K562 (cell line): ENCODE measurements around the gene TMC8. TPM values are rescaled to one million over a fixed set of nuclear protein-coding genes. Genes with fewer than 3 reads are reported as not detected.
A peak's percentile ranks its signal among the peaks of the same experiment; 100 is the strongest.

Source experiments
- ATAC-seq: fragments of 200-7000 bp; cut with Tn5 transposase; 3 replicates; pipeline ENCODE4 v1.9.1; 2020; ENCODE audit warnings: moderate library complexity
- BruUV-seq: library from RNA; stranded (reverse); fragments of 400-500 nt; replicated peaks from 2 replicates; lab custom pipeline; 2021; lab: Mats Ljungman, UMichigan
- CTCF ChIA-PET: fragments of 300-600 bp; formaldehyde crosslinking; extraction: SDS; loops from one replicate; lab custom pipeline; 2021; ENCODE audit warnings: low intra/inter-chr PET ratio; lab: Yijun Ruan, JAX
- POLR2A ChIA-PET: fragments of 300-600, 350-650 bp; sonication (Branson Sonifier 250); formaldehyde crosslinking; extraction: SDS; loops from one replicate; lab custom pipeline; 2021; ENCODE audit warnings: antibody characterized with exemption, inconsistent platforms; lab: Yijun Ruan, JAX
- DNase-seq, 4 experiments: peaks; one replicate each; pipeline versions ENCODE4 v3.0.0 to v3.0.0-alpha.2; 2011 to 2018; ENCODE audit warnings: low spot score in 3 of 4, mixed read lengths in 3 of 4; ENCODE audit errors: extremely low read depth in 1 of 4
- FAIRE-seq: peaks from 2 replicates; lab custom pipeline; 2011; peaks lifted over from hg19 to GRCh38; lab: Jason Lieb, UNC
- H2AFZ ChIP-seq: 2 replicates; pipeline ENCODE4 v1.6.0; 2011; ENCODE audit warnings: low read depth, low read length, control low read depth, inconsistent platforms
- H3K27ac ChIP-seq: fragments of 200-600 bp; 3 replicates; pipeline ENCODE4 v1.8.0; 2011; ENCODE audit warnings: low read depth, mild to moderate bottlenecking, control low read depth, inconsistent platforms, low read length, moderate library complexity, mixed read lengths; ENCODE audit errors: extremely low read depth
- H3K27me3 ChIP-seq, 2 experiments: fragments of 300-600 bp in 1 of 2; 2 replicates in 1 of 2; 3 replicates in 1 of 2; pipeline versions ENCODE4 v1.6.0 to v1.8.0; 2011; ENCODE audit warnings: inconsistent platforms in 2 of 2, low read length in 2 of 2, mild to moderate bottlenecking in 1 of 2, mixed read lengths in 1 of 2, moderate library complexity in 1 of 2; ENCODE audit not compliant: control insufficient read depth in 2 of 2, insufficient read depth in 2 of 2
- H3K36me3 ChIP-seq: fragments of 300-600 bp; 3 replicates; pipeline ENCODE4 v1.8.0; 2011; ENCODE audit warnings: mild to moderate bottlenecking, low read length, inconsistent platforms; ENCODE audit not compliant: control insufficient read depth, insufficient read depth
- H3K4me1 ChIP-seq, 2 experiments: fragments of 200-600 bp in 1 of 2; replicated peaks in 1 of 2; 2 replicates in 1 of 2; 3 replicates in 1 of 2; pipeline versions ENCODE4 v1.5.1 to v1.8.0; 2011; ENCODE audit warnings: inconsistent platforms in 2 of 2, low read length in 2 of 2, mild to moderate bottlenecking in 1 of 2, mixed read lengths in 1 of 2, moderate library complexity in 1 of 2; ENCODE audit not compliant: control insufficient read depth in 2 of 2, insufficient read depth in 2 of 2
- H3K4me2 ChIP-seq: 2 replicates; pipeline ENCODE4 v1.6.1; 2011; ENCODE audit warnings: low read length, control low read depth, inconsistent platforms, mixed read lengths; ENCODE audit not compliant: insufficient read depth
- H3K4me3 ChIP-seq: fragments of 200-600 bp; sonication (generic), shearing (Covaris generic); 2 replicates; pipeline ENCODE4 v1.5.1; 2016; ENCODE audit warnings: control low read depth, inconsistent platforms
- H3K79me2 ChIP-seq: fragments of 200-600 bp; 3 replicates; pipeline ENCODE4 v1.8.0; 2011; ENCODE audit warnings: low read length, inconsistent platforms; ENCODE audit not compliant: control insufficient read depth, insufficient read depth
- H3K9ac ChIP-seq, 2 experiments: 2 replicates each; pipeline versions ENCODE4 v1.6.0 to v1.6.1; 2011; ENCODE audit warnings: low read depth in 2 of 2, low read length in 2 of 2, control low read depth in 1 of 2, inconsistent platforms in 1 of 2, mild to moderate bottlenecking in 1 of 2, mixed read lengths in 1 of 2; ENCODE audit not compliant: insufficient read depth in 1 of 2
- H3K9me1 ChIP-seq: one replicate; pipeline ENCODE4 v1.6.0; 2011; ENCODE audit warnings: inconsistent platforms, mild to moderate bottlenecking, low read length, moderate library complexity; ENCODE audit not compliant: control insufficient read depth, insufficient read depth
- H3K9me3 ChIP-seq: replicated peaks from 2 replicates; pipeline ENCODE4 v1.5.1; 2011; ENCODE audit warnings: low read depth, low read length, inconsistent platforms; ENCODE audit not compliant: control insufficient read depth, insufficient read depth
- H4K20me1 ChIP-seq: replicated peaks from 2 replicates; pipeline ENCODE4 v1.6.1; 2011; ENCODE audit warnings: low read length, inconsistent platforms, mixed read lengths; ENCODE audit not compliant: control insufficient read depth, insufficient read depth
- FOXK2 ChIP-seq, 2 experiments: fragments of 450-650 bp; IDR thresholded peaks in 1 of 2; conservative IDR thresholded peaks in 1 of 2; 2 replicates each; pipeline ENCODE4 v1.6.1; 2016; ENCODE audit warnings: low read depth in 2 of 2, mild to moderate bottlenecking in 1 of 2
- KDM1A ChIP-seq, 2 experiments: fragments of 450-650 bp; IDR thresholded peaks; 2 replicates each; pipeline ENCODE4 v1.6.1; 2016; ENCODE audit warnings: mild to moderate bottlenecking in 2 of 2
- LARP7 ChIP-seq: fragments of 450-650 bp; IDR thresholded peaks from 2 replicates; pipeline ENCODE4 v1.6.1; 2016
- SP1 ChIP-seq: sonication (generic); formaldehyde crosslinking; IDR thresholded peaks from 2 replicates; pipeline ENCODE4 v1.8.1; 2022; ENCODE audit warnings: mild to moderate bottlenecking, missing genetic modification reagents
- YY1 ChIP-seq, 3 experiments: IDR thresholded peaks; 2 replicates each; pipeline ENCODE4 v1.6.1; 2011; ENCODE audit warnings: low read length in 2 of 3, mild to moderate bottlenecking in 2 of 3, moderate library complexity in 2 of 3, borderline replicate concordance in 1 of 3, control low read depth in 1 of 3, low read depth in 1 of 3; ENCODE audit not compliant: insufficient read depth in 3 of 3, insufficient replicate concordance in 2 of 3, control insufficient read depth in 1 of 3, insufficient read length in 1 of 3; ENCODE audit errors: extremely low read depth in 1 of 3
- ZFX ChIP-seq: sonication (generic); formaldehyde crosslinking; IDR thresholded peaks from 2 replicates; pipeline ENCODE4 v1.8.0; 2022; ENCODE audit warnings: mild to moderate bottlenecking, missing genetic modification reagents, moderate library complexity
- ZNF274 ChIP-seq: IDR thresholded peaks from 2 replicates; pipeline ENCODE4 v1.6.1; 2011; ENCODE audit warnings: low read depth, mild to moderate bottlenecking, low read length, moderate library complexity, borderline replicate concordance
- ZNF644 ChIP-seq: fragments of 200-800 bp; sonication (Bioruptor generic); IDR thresholded peaks from 2 replicates; pipeline ENCODE4 v1.6.1; 2016; ENCODE audit warnings: low read depth, missing genetic modification characterization, missing compliant biosample characterization
- ZNF695 ChIP-seq: fragments of 450-650 bp; formaldehyde crosslinking; IDR thresholded peaks from 2 replicates; pipeline ENCODE4 v1.4.0; 2020; ENCODE audit warnings: mild to moderate bottlenecking, moderate library complexity
- WGBS: fragments of 100-300 bp; shearing (Covaris generic); methylation state at CpG from one replicate; pipeline ENCODE4 v1.1.6; 2016; ENCODE audit warnings: low coverage, mixed read lengths; ENCODE audit not compliant: insufficient coverage; ENCODE audit errors: missing lambda C conversion rate; 5-methylcytosine and 5-hydroxymethylcytosine counted together
- in situ Hi-C: fragments of 300-500 bp; cut with MboI; formaldehyde crosslinking; loops from 4 replicates; pipeline ENCODE4 v1.15.0; 2018; ENCODE audit warnings: inconsistent platforms, mixed read lengths
- intact Hi-C: fragments of 100-400 bp; cut with micrococcal nuclease; formaldehyde crosslinking; loops from 2 replicates; pipeline ENCODE4 v1.14.2; 2022
- polyA plus RNA-seq, 8 experiments: library from polyadenylated mRNA; depleted of rRNA in 4 of 8; stranded (reverse) in 5 of 8; unstranded in 3 of 8; fragments of >200 nt; fragmentation: Nextera tagmentation in 2 of 8; fragmentation: Illumina TruSeq in 1 of 8; extraction: Ambion mirVana in 2 of 8; extraction: Trizol in 1 of 8; gene quantifications; 2 replicates each; pipeline versions ENCODE4 v1.2.1 to v1.2.3, GENCODE V29; 2011 to 2014; ENCODE audit warnings: inconsistent platforms in 1 of 8, missing spikeins in 1 of 8
- total RNA-seq, 7 experiments: library from RNA; depleted of rRNA in 6 of 7; stranded (reverse); fragments of >200 nt in 6 of 7; fragmentation: Illumina TruSeq in 2 of 7; extraction: Trizol in 2 of 7; gene quantifications; 2 replicates each; pipeline versions ENCODE4 v1.2.1 to v1.2.3, GENCODE V29; 2011 to 2021; ENCODE audit warnings: low replicate concordance in 1 of 7
- TF ChIP-seq, protein P1 (sequence below), 2 experiments: fragments of 450-650 bp; IDR thresholded peaks; 2 replicates each; pipeline ENCODE4 v1.6.1; 2016
- TF ChIP-seq, protein P2 (sequence below), 2 experiments: fragments of 450-650 bp in 1 of 2; sonication (generic) in 1 of 2; formaldehyde crosslinking in 1 of 2; IDR thresholded peaks in 1 of 2; conservative IDR thresholded peaks in 1 of 2; 2 replicates each; pipeline versions ENCODE4 v1.6.1 to v1.8.1; 2016 to 2023; ENCODE audit warnings: mild to moderate bottlenecking in 2 of 2, moderate library complexity in 2 of 2, inconsistent platforms in 1 of 2, missing genetic modification reagents in 1 of 2
- TF ChIP-seq, protein P3 (sequence below): fragments of 250-450 bp; sonication (Bioruptor Pico); IDR thresholded peaks from 2 replicates; pipeline ENCODE4 v1.4.0; 2020
- TF ChIP-seq, protein P4 (sequence below): fragments of 450-650 bp; IDR thresholded peaks from 2 replicates; pipeline ENCODE4 v1.6.1; 2014; ENCODE audit warnings: low read depth, mild to moderate bottlenecking, moderate library complexity, borderline replicate concordance

The TMC8 gene
- total and polyA plus RNA-seq, 9 of the 15 experiments (the other 6 are each of a cell fraction or from before 2014, with no cell fraction given) = 0.13 to 10.9 (median 2.8) TPM

DNA sequence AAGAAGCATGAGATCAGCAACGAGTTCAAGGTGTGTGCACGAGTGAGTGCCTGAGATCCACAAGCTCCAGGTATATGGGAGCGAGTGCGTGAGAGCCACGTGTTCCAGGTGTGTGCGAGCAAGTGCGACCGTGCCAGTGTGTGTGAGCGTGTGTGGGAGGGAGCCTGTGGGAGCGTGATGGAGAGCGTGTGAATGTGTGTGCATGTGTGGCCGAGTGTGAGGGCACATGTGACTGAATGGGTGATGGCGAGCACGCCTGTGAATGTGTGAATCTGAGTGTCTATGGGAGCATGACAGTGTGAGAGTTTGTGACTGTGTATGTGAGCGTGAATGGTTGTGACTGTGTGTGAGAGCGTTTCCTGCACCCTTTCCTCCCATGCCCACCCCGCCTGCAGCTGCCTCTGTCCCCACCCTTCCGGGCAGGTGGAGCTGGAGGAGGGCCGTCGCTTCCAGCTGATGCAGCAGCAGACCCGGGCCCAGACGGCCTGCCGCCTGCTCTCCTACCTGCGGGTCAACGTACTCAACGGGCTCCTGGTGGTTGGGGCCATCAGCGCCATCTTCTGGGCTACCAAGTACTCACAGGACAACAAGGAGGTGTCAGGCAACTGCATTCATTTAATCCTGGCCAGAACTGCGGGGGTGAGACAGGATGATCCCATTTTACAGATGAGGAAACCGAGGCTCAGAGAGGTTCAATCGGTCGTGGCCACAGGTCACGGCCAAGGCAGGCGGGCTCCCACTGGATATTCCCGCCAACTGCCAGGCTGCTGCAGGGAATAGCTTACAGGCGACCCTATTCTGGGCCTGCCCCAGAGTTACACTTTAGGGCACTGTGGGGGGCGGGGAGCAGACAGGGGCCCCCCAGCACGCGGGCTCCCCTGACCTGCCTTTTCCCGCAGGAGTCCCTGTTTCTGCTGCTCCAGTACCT, 3.7 kb downstream of the TMC8 start:
- CTCF ChIA-PET = no interaction called here
- peaks cover 70 to 100% of the 10 kb centered on the region in 2 experiments for H3K4me1 ChIP-seq
- peak overlapping the region in 1 of 2 experiments; percentile 84; a peak in 2 of 4 replicates for H3K9ac ChIP-seq
- H4K20me1 ChIP-seq = no peaks in the 10 kb centered on the region
- no peaks in the 10 kb centered on the region for H3K9me3 ChIP-seq
- no peaks in the 10 kb centered on the region for H3K27me3 ChIP-seq
- H3K9me1 ChIP-seq = no peaks in the 10 kb centered on the region
- intact Hi-C loops = loop anchor here (2.0 kb wide), 1 partner anchor 115 kb away; no protein-coding TSS in a partner anchor
- 43% methylated on average over 35 of the region's 39 CpGs for whole genome bisulfite sequencing
- ATAC-seq (peak; percentile 59), DNase-seq (peak; percentile 52 to 88 (median 64)), FAIRE-seq (peak; percentile 85)
- BruUV-seq = no TSS peak
- H3K4me3 ChIP-seq = no peak overlapping the region
- H3K27ac ChIP-seq = no peak overlapping the region
- H3K79me2 ChIP-seq = peaks cover 22% of the 10 kb centered on the region
- in situ Hi-C loops = no loop called here
- H2AFZ ChIP-seq = peak overlapping the region; percentile 51
- POLR2A ChIA-PET = interaction anchor here (0.6 to 1.4 kb wide), 2 partner anchors 39 to 53 kb away, joined by 3 to 6 read pairs; partner anchors contain the start of genes AFMID and TK1
- H3K4me2 ChIP-seq = peak overlapping the region; percentile 15; the same call in 1 of the 2 replicates
- H3K36me3 ChIP-seq = no peaks in the 10 kb centered on the region
- TF ChIP-seq LARP7 = peak; percentile 16; the same call in 1 of the 2 replicates
- TF ChIP-seq, protein P1, sequence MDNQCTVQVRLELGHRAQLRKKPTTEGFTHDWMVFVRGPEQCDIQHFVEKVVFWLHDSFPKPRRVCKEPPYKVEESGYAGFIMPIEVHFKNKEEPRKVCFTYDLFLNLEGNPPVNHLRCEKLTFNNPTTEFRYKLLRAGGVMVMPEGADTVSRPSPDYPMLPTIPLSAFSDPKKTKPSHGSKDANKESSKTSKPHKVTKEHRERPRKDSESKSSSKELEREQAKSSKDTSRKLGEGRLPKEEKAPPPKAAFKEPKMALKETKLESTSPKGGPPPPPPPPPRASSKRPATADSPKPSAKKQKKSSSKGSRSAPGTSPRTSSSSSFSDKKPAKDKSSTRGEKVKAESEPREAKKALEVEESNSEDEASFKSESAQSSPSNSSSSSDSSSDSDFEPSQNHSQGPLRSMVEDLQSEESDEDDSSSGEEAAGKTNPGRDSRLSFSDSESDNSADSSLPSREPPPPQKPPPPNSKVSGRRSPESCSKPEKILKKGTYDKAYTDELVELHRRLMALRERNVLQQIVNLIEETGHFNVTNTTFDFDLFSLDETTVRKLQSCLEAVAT (IDR thresholded peaks at IDR 0.05) = 0 out of 4 replicates have a peak, but pooled peaks of 1 of the 2 experiments have one; percentile 6
- TF ChIP-seq FOXK2 (conservative IDR thresholded peaks at IDR 0.05 in 1 of 2, IDR thresholded peaks at IDR 0.05 in 1 of 2; ENCODE audit: low read depth in 2 of 2) = peak; percentile 77 to 82
- TF ChIP-seq, protein P2, sequence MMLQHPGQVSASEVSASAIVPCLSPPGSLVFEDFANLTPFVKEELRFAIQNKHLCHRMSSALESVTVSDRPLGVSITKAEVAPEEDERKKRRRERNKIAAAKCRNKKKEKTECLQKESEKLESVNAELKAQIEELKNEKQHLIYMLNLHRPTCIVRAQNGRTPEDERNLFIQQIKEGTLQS (IDR thresholded peaks at IDR 0.05) = no peak
- TF ChIP-seq, protein P2 (CRISPR knock-in tag; conservative IDR thresholded peaks at IDR 0.05) = no peak
- TF ChIP-seq SP1 = peak; percentile 55; the same call in 1 of the 2 replicates
- no peak for TF ChIP-seq ZNF644 (tag)
- peak; percentile 90 to 95 for TF ChIP-seq KDM1A (IDR thresholded peaks at IDR 0.05)
- TF ChIP-seq, protein P3, sequence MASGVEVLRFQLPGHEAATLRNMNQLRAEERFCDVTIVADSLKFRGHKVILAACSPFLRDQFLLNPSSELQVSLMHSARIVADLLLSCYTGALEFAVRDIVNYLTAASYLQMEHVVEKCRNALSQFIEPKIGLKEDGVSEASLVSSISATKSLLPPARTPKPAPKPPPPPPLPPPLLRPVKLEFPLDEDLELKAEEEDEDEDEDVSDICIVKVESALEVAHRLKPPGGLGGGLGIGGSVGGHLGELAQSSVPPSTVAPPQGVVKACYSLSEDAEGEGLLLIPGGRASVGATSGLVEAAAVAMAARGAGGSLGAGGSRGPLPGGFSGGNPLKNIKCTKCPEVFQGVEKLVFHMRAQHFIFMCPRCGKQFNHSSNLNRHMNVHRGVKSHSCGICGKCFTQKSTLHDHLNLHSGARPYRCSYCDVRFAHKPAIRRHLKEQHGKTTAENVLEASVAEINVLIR (CRISPR knock-in tag) = no peak
- TF ChIP-seq YY1 (IDR thresholded peaks at IDR 0.05; ENCODE audit: borderline replicate concordance in 1 of 3, control insufficient read depth in 1 of 3, extremely low read depth in 1 of 3, insufficient read depth in 3 of 3, insufficient read length in 1 of 3, insufficient replicate concordance in 2 of 3, low read depth in 1 of 3, low read length in 2 of 3) = peak in 1 of 3 experiments; percentile 8
- TF ChIP-seq ZNF695 (CRISPR knock-in tag) = no peak
- TF ChIP-seq ZNF274 = no peak
- TF ChIP-seq ZFX (CRISPR knock-in tag) = peak; percentile 26; the same call in 1 of the 2 replicates
- TF ChIP-seq, protein P4, sequence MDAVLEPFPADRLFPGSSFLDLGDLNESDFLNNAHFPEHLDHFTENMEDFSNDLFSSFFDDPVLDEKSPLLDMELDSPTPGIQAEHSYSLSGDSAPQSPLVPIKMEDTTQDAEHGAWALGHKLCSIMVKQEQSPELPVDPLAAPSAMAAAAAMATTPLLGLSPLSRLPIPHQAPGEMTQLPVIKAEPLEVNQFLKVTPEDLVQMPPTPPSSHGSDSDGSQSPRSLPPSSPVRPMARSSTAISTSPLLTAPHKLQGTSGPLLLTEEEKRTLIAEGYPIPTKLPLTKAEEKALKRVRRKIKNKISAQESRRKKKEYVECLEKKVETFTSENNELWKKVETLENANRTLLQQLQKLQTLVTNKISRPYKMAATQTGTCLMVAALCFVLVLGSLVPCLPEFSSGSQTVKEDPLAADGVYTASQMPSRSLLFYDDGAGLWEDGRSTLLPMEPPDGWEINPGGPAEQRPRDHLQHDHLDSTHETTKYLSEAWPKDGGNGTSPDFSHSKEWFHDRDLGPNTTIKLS = no peak
